ENCODE results near the gene BCAS3.

- TF ChIP-seq CTCF (conservative IDR thresholded peaks at IDR 0.05; ENCODE audit: low read length) (no peak), EZH2phosphoT487 (IDR thresholded peaks at IDR 0.05; ENCODE audit: borderline replicate concordance, low read depth, low read length) (no peak)
Observed at GRCh38 chr17:61260071-61260797, 582.6 kb downstream of the BCAS3 start.
